H1 (cell line): ENCODE data around the gene FARS2.

Experiments
- ATF2 ChIP-seq: IDR thresholded peaks from 2 replicates; pipeline ENCODE4 v1.6.1; 2012; ENCODE audit warnings: low read length, inconsistent platforms
- ATF3 ChIP-seq: IDR thresholded peaks from 2 replicates; pipeline ENCODE4 v1.6.1; 2011; ENCODE audit warnings: low read depth, mild to moderate bottlenecking, low read length; ENCODE audit not compliant: insufficient read depth
- CTCF ChIP-seq, 3 experiments: IDR thresholded peaks; 1 replicate in 2 of 3; 2 replicates in 1 of 3; pipeline versions ENCODE4 v1.5.1 to v1.6.1; 2011; ENCODE audit warnings: low read length in 3 of 3, mild to moderate bottlenecking in 3 of 3, inconsistent platforms in 2 of 3, low read depth in 1 of 3, moderate library complexity in 1 of 3; ENCODE audit not compliant: insufficient read depth in 1 of 3; ENCODE audit errors: control extremely low read depth in 1 of 3
- EGR1 ChIP-seq: IDR thresholded peaks from 2 replicates; pipeline ENCODE4 v1.6.1; 2011; ENCODE audit warnings: low read depth, low read length, borderline replicate concordance
- HDAC6 ChIP-seq: IDR thresholded peaks from one replicate; pipeline ENCODE4 v1.7.1; 2012; ENCODE audit warnings: low read depth, mild to moderate bottlenecking, inconsistent platforms, low read length, moderate library complexity
- KDM5A ChIP-seq: fragments of 200-600 bp; IDR thresholded peaks from 2 replicates; pipeline ENCODE4 v1.7.1; 2012; ENCODE audit warnings: mild to moderate bottlenecking, low read length, inconsistent platforms, mixed read lengths
- MAFK ChIP-seq: IDR thresholded peaks from 2 replicates; pipeline ENCODE4 v1.6.1; 2012; ENCODE audit warnings: low read depth, mild to moderate bottlenecking, improper control_type of control experiment, low read length
- POLR2AphosphoS5 ChIP-seq: IDR thresholded peaks from 2 replicates; pipeline ENCODE4 v1.6.1; 2011; ENCODE audit warnings: low read depth, low read length
- RXRA ChIP-seq: IDR thresholded peaks from 2 replicates; pipeline ENCODE4 v1.6.1; 2011; ENCODE audit warnings: low read depth, mild to moderate bottlenecking, low read length, moderate library complexity; ENCODE audit not compliant: insufficient read depth
- SIN3A ChIP-seq, 2 experiments: IDR thresholded peaks in 1 of 2; conservative IDR thresholded peaks in 1 of 2; 2 replicates each; pipeline ENCODE4 v1.6.1; 2011 to 2012; ENCODE audit warnings: low read length in 2 of 2, improper control_type of control experiment in 1 of 2, low read depth in 1 of 2, mild to moderate bottlenecking in 1 of 2
- USF2 ChIP-seq: IDR thresholded peaks from 2 replicates; pipeline ENCODE4 v1.6.1; 2011; ENCODE audit warnings: low read length, improper control_type of control experiment

- TF ChIP-seq EGR1: no peak
- no peak for TF ChIP-seq RXRA
- TF ChIP-seq CTCF (IDR thresholded peaks at IDR 0.05; ENCODE audit: control extremely low read depth in 1 of 3, insufficient read depth in 1 of 3, low read depth in 1 of 3, low read length in 3 of 3): no peak
- no peak for TF ChIP-seq USF2
- TF ChIP-seq MAFK: no peak
- no peak for TF ChIP-seq SIN3A (conservative IDR thresholded peaks at IDR 0.05 in 1 of 2, IDR thresholded peaks at IDR 0.05 in 1 of 2; ENCODE audit: low read depth in 1 of 2, low read length in 2 of 2)
- no peak for TF ChIP-seq POLR2AphosphoS5
- no peak for TF ChIP-seq KDM5A
- TF ChIP-seq HDAC6: no peak
- TF ChIP-seq ATF2: no peak
- TF ChIP-seq ATF3: no peak
Observed at GRCh38 chr6:5710516-5710915, 449.2 kb downstream of the FARS2 start.
